HL-60 (cell line): Measurements from ENCODE around the gene PCDHA13.

ENCODE experiments used
- DNase-seq, 2 experiments: peaks; one replicate each; pipeline ENCODE4 v3.0.0-alpha.2; 2010 to 2020; ENCODE audit warnings: low read depth in 1 of 2, low spot score in 1 of 2
- H3K27ac ChIP-seq: fragments of 250-450 bp; sonication (Bioruptor Pico); replicated peaks from 2 replicates; pipeline ENCODE4 v1.5.1; 2020; ENCODE audit warnings: mild to moderate bottlenecking, moderate library complexity
- H3K27me3 ChIP-seq: fragments of 250-450 bp; sonication (Bioruptor Pico); 2 replicates; pipeline ENCODE4 v1.5.1; 2021; ENCODE audit warnings: mild to moderate bottlenecking, moderate library complexity; ENCODE audit not compliant: insufficient read depth, poor library complexity, severe bottlenecking
- H3K4me3 ChIP-seq: replicated peaks from 2 replicates; pipeline ENCODE4 v1.5.1; 2011; ENCODE audit warnings: mild to moderate bottlenecking, control low read depth, low read length; ENCODE audit not compliant: insufficient read depth
- GABPA ChIP-seq: IDR thresholded peaks from 2 replicates; pipeline ENCODE4 v1.6.1; 2012; ENCODE audit warnings: low read depth
- POLR2AphosphoS5 ChIP-seq: IDR thresholded peaks from 2 replicates; pipeline ENCODE4 v1.6.1; 2012; ENCODE audit warnings: low read depth
- SPI1 ChIP-seq: IDR thresholded peaks from 2 replicates; pipeline ENCODE4 v1.6.1; 2012; ENCODE audit warnings: low read depth, mild to moderate bottlenecking, borderline replicate concordance
- TF ChIP-seq, protein P1 (sequence below): IDR thresholded peaks from one replicate; pipeline ENCODE4 v1.5.1; 2011; ENCODE audit warnings: low read length, control low read depth, inconsistent platforms; ENCODE audit not compliant: insufficient read depth
- TF ChIP-seq, protein P2 (sequence below): IDR thresholded peaks from 2 replicates; pipeline ENCODE4 v1.6.1; 2012; ENCODE audit warnings: low read depth; ENCODE audit not compliant: insufficient replicate concordance

PCDHA13 gene

DNA sequence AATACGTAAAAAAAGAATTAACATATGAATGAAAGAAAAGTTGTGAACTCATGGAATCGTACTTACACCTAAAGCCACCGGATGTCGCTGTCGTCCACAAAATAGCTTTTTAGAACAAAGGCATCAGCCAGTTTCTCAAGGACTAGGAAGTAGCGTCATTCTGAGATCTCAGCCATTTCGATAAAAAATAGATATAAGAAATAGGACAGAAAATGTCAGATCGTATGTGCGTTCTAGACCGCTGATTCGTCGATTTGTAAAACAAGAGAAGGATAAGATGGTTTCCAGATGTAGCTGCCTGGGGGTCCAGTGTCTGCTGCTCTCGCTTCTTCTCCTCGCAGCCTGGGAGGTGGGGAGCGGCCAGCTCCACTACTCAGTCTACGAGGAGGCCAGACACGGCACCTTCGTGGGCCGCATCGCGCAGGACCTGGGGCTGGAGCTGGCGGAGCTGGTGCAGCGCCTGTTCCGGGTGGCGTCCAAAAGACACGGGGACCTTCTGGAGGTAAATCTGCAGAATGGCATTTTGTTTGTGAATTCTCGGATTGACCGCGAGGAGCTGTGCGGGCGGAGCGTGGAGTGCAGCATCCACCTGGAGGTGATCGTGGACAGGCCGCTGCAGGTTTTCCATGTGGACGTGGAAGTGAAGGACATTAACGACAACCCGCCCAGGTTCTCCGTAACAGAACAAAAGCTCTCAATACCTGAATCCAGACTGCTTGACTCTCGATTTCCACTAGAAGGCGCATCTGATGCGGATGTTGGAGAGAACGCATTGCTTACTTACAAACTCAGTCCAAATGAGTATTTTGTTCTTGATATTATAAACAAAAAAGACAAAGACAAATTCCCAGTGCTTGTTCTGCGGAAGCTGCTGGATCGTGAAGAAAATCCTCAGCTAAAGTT, 25.9 kb upstream of the PCDHA13 start, which contains the start of gene PCDHA10:
TSS of gene PCDHA10 (plus strand) at position 126 of the 903 bp plus-strand sequence. CDS start at position 278, 152 bp downstream.
- Histone ChIP-seq H3K4me3 (no peak within 1 kb of the TSS), H3K27ac (no peak within 1 kb of the TSS), H3K27me3 (no peaks in the 10 kb centered on the region)
- no peak for TF ChIP-seq SPI1
- TF ChIP-seq GABPA, result no peak
- no peak for TF ChIP-seq POLR2AphosphoS5
- TF ChIP-seq, protein P1, sequence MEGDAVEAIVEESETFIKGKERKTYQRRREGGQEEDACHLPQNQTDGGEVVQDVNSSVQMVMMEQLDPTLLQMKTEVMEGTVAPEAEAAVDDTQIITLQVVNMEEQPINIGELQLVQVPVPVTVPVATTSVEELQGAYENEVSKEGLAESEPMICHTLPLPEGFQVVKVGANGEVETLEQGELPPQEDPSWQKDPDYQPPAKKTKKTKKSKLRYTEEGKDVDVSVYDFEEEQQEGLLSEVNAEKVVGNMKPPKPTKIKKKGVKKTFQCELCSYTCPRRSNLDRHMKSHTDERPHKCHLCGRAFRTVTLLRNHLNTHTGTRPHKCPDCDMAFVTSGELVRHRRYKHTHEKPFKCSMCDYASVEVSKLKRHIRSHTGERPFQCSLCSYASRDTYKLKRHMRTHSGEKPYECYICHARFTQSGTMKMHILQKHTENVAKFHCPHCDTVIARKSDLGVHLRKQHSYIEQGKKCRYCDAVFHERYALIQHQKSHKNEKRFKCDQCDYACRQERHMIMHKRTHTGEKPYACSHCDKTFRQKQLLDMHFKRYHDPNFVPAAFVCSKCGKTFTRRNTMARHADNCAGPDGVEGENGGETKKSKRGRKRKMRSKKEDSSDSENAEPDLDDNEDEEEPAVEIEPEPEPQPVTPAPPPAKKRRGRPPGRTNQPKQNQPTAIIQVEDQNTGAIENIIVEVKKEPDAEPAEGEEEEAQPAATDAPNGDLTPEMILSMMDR, result no peak
- TF ChIP-seq, protein P2, sequence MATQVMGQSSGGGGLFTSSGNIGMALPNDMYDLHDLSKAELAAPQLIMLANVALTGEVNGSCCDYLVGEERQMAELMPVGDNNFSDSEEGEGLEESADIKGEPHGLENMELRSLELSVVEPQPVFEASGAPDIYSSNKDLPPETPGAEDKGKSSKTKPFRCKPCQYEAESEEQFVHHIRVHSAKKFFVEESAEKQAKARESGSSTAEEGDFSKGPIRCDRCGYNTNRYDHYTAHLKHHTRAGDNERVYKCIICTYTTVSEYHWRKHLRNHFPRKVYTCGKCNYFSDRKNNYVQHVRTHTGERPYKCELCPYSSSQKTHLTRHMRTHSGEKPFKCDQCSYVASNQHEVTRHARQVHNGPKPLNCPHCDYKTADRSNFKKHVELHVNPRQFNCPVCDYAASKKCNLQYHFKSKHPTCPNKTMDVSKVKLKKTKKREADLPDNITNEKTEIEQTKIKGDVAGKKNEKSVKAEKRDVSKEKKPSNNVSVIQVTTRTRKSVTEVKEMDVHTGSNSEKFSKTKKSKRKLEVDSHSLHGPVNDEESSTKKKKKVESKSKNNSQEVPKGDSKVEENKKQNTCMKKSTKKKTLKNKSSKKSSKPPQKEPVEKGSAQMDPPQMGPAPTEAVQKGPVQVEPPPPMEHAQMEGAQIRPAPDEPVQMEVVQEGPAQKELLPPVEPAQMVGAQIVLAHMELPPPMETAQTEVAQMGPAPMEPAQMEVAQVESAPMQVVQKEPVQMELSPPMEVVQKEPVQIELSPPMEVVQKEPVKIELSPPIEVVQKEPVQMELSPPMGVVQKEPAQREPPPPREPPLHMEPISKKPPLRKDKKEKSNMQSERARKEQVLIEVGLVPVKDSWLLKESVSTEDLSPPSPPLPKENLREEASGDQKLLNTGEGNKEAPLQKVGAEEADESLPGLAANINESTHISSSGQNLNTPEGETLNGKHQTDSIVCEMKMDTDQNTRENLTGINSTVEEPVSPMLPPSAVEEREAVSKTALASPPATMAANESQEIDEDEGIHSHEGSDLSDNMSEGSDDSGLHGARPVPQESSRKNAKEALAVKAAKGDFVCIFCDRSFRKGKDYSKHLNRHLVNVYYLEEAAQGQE, result no peak
- DNase-seq, result no peak

DNA sequence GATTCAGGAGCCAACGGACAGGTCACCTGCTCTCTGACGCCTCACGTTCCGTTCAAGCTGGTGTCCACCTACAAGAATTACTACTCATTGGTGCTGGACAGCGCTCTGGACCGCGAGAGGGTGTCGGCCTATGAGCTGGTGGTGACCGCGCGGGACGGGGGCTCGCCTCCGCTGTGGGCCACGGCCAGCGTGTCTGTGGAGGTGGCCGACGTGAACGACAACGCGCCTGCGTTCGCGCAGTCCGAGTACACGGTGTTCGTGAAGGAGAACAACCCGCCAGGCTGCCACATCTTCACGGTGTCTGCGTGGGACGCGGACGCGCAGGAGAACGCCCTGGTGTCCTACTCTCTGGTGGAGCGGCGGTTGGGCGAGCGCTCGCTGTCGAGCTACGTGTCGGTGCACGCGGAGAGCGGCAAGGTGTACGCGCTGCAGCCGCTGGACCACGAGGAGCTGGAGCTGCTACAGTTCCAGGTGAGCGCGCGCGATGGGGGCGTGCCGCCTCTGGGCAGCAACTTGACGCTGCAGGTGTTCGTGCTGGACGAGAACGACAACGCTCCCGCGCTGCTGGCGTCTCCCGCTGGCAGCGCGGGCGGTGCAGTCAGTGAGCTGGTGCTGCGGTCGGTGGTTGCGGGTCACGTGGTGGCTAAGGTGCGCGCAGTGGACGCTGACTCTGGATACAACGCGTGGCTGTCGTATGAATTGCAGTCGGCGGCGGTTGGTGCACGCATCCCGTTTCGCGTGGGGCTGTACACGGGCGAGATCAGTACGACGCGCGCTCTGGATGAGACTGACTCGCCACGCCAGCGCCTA, 24.5 kb upstream of the PCDHA13 start:
- no peak overlapping the region for H3K27ac ChIP-seq
- H3K4me3 ChIP-seq, result no peak overlapping the region
- H3K27me3 ChIP-seq, result no peaks in the 10 kb centered on the region
- no peak for DNase-seq
- TF ChIP-seq POLR2AphosphoS5, result no peak
- TF ChIP-seq, protein P2, result peak; percentile 28

DNA sequence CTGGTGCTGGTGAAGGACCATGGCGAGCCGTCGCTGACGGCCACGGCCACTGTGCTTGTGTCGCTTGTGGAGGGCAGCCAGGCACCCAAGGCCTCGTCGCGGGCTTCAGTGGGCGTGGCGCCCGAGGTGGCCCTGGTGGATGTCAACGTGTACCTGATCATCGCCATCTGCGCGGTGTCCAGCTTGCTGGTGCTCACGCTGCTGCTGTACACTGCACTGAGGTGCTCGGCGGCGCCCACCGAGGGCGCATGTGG, 24.0 kb upstream of the PCDHA13 start:
- no peak for TF ChIP-seq POLR2AphosphoS5
- TF ChIP-seq, protein P1, result no peak
- TF ChIP-seq GABPA, result no peak
- no peak for TF ChIP-seq SPI1
- TF ChIP-seq, protein P2, result no peak
- no peaks in the 10 kb centered on the region for H3K27me3 ChIP-seq
- no peak overlapping the region for H3K27ac ChIP-seq
- H3K4me3 ChIP-seq, result no peak overlapping the region
- DNase-seq, result no peak
